GM18519 (cell line): ENCODE measurements around the gene SOS2.
"Not testable (repeated sequence)": the region's sequence is repeated elsewhere in the genome, so short reads cannot be mapped to it uniquely, and the experiment has no call there.

Source experiments
- ATAC-seq: cut with Tn5 transposase; IDR thresholded peaks from one replicate; pipeline ENCODE4 v1.9.1; 2021; ENCODE audit warnings: mild to moderate bottlenecking, moderate library complexity; ENCODE audit not compliant: unreplicated experiment, low FRiP score

Gene SOS2

DNA sequence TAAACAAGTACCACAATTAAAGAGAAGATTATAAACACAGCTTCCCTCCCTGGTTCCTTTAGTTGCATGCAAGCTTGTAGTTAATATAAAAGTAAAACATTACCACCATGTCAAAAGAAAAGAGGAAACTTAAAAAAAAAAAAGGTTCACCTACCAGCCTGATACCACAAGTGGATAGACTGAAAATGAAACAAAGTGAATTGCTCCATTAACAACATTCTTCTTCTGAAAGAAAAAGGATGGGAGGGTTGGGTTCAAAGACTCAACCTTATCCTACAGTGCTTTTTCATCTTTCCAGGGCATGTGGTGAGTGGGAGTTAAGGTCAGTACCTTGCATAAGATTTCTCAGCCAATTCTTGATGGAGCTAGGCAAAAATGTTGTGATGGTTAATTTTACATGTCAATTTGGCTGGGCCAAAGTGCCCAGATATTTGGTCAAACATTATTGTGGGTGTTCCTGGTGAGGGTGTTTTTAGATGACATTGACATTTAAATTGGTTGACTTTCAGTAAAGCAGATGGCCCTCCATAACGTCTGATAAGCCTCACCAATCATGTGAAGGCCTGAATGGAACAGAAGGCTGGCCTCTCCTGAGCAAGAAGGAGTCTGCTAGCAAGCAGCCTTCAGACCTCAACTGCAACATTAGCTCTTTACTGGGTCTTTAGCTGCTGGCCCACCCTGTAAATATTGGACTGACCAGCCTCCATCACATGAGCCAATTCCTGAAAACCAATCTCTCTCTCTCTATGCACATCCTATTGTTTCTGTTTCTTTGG, 143.8 kb downstream of the SOS2 start:
- no peak for ATAC-seq

- ATAC-seq: no peak
Observed at GRCh38 chr14:50086321-50086711, 145.1 kb downstream of the SOS2 start.

- ATAC-seq: peak; percentile 52
Observed at GRCh38 chr14:50085570-50086320, 145.6 kb downstream of the SOS2 start.

GRCh38 chr14:50084666-50085065, 146.7 kb downstream of the SOS2 start:
- no peak for ATAC-seq

DNA sequence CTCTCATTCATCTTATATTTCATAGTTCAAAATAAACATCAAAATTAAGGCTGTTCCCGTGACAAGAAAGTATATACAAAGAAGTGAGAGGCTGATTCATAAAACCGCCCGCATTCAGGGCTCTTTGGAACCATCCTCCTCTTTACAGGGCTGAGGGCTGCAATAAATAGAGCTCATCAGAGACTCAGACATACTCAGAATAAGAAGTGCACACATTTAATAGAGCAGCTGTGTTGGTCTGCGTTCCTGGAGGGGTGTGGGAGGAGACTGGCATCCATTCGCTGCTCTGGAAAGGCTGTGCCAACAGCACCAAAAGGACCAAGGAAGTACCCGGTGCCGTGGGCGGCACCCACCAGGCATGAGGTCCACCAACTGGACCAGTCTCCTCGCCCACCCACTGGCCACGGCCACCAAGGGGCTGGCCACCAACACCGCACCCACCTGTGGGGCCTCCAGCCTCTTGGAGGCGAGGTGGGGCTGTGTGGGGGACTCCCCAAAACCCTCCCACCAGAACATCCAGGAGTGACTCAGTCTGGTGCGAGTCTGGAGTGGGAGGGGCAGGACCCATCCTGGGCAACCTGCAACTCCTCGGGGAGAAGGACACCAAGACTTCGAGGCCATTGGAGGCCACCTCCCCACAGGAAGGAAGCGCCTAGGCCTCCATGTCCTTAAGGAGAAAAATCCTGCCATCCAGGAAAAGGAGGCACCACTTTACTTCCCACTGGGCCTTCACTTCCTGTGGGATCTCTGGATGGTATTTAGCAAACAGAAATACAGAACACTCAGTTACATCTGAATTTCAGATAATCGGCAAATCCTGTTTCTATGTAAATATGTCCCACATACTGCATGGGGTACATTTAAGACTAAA, 147.7 kb downstream of the SOS2 start:
- ATAC-seq: peak; percentile 28

GRCh38 chr14:50082784-50083466, 148.5 kb downstream of the SOS2 start:
- peak; percentile 45 for ATAC-seq

DNA sequence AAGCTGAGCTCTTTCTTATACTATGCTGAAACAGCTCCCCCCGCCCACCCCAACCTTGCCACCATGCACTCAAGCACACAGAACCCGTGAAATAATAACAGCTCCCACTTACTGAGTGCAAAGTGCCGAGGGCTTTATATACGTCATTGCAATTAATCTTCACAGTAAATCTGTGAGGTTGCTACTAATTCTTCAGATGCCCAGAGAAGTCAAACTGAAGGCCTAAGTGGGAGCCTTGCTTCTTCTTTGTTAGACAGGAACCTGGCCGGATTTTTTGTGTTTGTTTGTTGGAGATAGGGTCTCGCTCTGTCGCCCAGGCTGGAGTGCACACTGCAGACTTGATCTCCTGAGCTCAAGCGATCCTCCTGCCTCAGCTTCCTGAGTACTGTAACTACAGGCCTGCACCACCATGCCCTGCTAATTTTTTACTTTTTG, 149.1 kb downstream of the SOS2 start:
- no peak for ATAC-seq

DNA sequence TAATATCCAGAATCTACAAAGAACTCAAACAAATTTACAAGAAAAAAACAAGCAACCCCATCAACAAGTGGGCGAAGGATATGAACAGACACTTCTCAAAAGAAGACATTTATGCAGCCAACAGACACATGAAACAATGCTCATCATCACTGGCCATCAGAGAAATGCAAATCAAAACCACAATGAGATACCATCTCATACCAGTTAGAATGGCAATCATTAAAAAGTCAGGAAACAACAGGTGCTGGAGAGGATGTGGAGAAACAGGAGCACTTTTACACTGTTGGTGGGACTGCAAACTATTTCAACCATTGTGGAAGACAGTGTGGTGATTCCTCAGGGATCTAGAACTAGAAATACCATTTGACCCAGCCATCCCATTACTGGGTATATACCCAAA, 152.3 kb downstream of the SOS2 start:
- ATAC-seq: not testable (repeated sequence)

GRCh38 chr14:50073663-50074062, 157.7 kb downstream of the SOS2 start:
- not testable (repeated sequence) for ATAC-seq

DNA sequence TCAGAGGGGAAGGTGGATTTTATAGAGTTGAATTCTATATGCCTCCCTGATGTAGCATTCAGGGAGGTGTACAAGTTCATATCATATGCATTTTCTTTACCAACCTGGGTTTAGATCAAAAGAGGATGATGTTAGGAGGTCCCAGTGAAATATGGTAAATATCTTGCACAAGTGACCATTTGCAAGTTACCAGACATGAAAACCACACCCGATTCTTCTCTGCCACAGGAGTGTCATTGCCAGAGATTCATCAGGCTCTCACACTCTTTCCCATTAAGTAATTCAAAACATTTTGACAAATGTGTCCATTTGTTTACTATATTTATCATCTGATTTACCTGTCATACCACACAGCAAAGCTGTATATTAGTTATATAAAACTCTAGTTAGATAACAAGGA, 159.0 kb downstream of the SOS2 start:
- ATAC-seq: no peak

GRCh38 chr14:50070840-50071548, 160.4 kb downstream of the SOS2 start:
- ATAC-seq: no peak

DNA sequence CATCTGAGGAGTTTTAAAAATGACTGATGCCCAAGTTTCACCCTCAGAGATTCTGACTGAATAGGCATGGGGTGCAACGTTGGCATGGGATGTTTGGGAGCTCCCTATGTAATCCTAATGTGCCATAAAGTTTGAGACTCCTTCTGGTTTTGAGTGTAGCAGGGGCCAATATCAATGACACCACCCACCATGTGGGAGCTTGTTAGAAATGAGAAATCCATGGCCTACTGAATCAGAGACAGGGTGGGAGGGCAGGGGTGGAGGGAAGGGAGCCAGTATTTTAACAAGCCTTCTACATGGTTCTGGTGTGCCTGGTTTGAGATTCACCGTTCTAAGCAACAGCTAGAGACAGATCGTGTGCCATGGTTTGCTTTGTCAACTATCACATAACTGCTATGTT, 161.1 kb downstream of the SOS2 start:
- ATAC-seq: no peak

DNA sequence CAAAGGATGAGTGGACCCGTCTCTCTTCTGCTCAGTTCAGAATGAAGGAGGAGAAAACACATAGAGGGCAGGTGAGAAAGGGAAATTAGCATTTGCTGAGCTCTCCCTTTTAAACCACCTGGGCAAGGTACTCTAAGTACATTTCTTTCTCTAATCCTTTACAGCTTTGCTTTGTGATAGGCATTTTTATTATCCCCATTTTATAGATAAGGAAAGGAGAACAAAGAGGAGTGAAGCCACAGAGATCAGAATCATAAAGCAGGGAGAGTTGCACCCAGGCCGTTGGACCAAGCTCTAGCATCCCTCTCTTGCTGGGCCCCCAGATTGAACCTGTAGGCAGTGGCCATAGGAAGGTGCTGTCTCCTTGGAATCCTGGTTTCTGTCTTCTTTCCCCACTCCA, 162.1 kb downstream of the SOS2 start:
- ATAC-seq: no peak

GRCh38 chr14:50068496-50068895, 162.9 kb downstream of the SOS2 start:
- no peak for ATAC-seq

DNA sequence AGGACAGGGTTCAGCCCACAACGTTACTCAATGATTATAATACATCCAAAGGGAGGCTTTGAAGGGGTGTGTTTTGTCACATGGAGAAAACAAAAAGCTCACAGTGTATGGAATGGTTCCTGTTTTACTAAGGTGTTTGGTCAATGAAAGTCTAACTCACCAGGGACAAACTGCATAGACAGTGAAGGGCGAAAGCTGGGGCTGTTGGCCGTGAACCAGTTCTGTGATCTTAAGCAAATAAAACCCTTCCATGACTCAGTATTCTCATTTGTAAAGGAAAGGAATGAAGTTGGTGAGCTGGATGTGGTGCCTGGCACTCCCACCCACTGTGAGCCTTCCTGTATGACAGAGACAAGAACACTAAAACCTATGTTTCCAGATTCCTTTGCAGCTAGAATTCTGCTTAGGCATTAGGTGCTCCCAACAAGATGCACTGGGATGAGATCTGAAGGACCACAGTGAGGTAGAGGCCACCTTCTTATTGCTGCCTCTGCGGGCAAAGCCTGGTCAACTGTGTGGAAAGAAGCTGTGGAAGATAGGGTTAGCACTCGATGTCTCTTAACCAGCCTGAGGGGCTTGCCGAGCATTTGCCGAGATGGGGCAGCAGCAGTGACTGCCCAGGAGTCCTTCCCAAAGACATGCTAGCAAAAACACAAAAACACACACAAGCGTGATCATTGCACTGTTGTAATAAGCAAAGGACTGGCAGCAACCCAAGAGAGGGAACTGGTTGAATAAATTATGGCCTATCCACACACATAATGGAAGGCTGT, 163.5 kb downstream of the SOS2 start:
- no peak for ATAC-seq
